HG02642 (cell line): ENCODE results near the gene NCAM2.
"Not testable (repeated sequence)": the region's sequence is repeated elsewhere in the genome, so short reads cannot be mapped to it uniquely, and the experiment has no call there.

Experiments
- ATAC-seq: cut with Tn5 transposase; IDR thresholded peaks from one replicate; pipeline ENCODE4 v1.9.1; 2021; ENCODE audit warnings: mild to moderate bottlenecking; ENCODE audit not compliant: unreplicated experiment, poor library complexity

Gene NCAM2

GRCh38 chr21:21097466-21097865, 99.3 kb downstream of the NCAM2 start:
- no peak for ATAC-seq

DNA sequence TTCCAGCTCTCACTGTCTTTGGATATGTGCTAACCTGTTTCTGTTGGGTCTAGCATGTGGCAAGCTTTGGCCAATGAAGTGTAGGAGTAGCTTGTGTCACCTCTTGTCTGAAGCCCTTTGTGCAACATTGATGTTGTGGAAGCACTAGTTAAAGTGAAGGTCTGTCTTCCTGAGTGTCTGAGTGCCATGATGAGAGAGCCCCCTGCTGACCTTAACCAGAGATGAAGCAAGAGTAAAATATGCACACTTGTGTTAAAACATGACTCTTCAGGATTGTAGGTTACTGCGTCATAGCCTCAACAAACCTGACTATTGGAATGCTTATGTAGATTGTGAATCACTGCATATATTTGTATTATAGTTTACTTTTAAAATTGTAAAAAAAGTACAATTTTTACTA, 103.7 kb downstream of the NCAM2 start:
- no peak for ATAC-seq

DNA sequence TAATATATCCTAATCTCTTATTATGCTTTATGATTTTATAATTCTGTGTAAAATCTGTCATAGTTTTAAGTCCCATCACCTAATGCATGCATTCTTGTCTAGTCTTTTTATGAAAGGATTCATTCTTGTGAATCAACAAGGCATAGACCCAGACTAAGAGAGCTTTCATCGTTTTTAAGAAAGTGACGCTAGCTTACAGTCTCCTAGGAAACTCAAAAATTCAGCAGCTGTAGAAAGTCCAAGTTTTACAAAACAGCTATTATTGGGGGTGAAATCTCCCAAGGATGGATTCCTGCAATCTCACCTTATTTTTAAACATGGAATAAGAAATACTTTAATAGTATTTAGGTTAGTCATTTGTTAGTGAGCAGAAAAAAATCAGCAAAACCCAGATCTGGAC, 104.7 kb downstream of the NCAM2 start:
- ATAC-seq = no peak

DNA sequence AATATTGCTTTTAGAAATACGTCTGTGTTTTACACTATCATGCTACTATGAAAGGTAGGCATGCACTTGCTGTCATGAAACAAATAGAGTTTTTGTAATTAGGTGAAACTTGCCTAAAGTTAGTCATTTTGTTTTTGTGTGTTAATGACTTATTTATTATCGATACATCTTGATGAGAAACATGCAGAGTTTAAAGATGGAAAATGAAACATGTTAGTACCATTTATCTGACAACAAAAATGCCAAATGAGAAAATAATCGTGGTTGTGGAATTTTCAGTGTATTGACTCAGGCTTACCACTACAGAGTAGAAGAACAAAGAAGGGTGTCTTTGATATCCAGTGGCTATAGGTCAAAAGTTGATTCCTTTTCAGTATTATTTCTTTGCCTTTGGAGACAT, 105.5 kb downstream of the NCAM2 start:
- ATAC-seq = no peak

DNA sequence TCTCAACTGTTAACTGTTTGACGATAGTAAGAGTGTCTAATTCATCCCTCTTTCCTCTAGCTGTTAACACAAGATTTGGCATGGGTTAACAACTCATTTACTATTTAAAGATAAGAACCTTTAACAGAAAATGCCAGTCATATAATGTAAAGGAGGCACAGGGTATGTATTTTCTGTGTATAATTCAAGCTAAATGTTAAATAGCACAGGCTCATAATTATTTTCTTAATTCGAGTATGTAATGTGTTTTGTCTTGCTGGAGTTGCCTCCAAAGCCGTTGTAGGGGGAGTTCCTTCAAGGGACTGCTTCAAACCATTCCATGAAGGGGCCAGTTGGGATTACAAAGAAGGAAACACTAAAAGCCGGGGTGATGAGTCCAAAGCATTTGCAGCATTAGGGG, 111.5 kb downstream of the NCAM2 start:
- no peak for ATAC-seq

- ATAC-seq = no peak
Observed at GRCh38 chr21:21111309-21111920, 113.2 kb downstream of the NCAM2 start.

- no peak for ATAC-seq
Observed at GRCh38 chr21:21114461-21114860, 116.3 kb downstream of the NCAM2 start.

- no peak for ATAC-seq
Observed at GRCh38 chr21:21119091-21119490, 120.9 kb downstream of the NCAM2 start.

- no peak for ATAC-seq
Observed at GRCh38 chr21:21122680-21123079, 124.5 kb downstream of the NCAM2 start.

DNA sequence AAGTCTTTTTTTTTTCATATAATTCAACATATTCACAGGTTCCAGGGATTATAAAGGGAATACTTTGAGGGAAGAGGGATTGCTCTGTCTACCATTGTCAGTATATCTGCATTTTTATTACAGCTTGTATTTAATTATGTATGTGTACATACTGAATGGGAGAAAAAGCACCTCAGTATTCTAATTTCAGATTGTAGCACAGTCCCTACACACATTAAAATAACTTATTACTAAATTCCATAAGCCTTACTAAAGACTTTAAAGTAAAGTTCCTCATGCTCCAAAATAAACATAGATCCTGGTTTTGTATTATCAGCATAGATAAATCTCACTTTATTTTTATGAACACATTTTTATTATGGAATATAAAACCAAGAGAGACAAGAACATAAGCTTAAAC, 134.2 kb downstream of the NCAM2 start:
- no peak for ATAC-seq

GRCh38 chr21:21137986-21138385, 139.8 kb downstream of the NCAM2 start:
- no peak for ATAC-seq

GRCh38 chr21:21146587-21147373, 148.6 kb downstream of the NCAM2 start:
- no peak for ATAC-seq

DNA sequence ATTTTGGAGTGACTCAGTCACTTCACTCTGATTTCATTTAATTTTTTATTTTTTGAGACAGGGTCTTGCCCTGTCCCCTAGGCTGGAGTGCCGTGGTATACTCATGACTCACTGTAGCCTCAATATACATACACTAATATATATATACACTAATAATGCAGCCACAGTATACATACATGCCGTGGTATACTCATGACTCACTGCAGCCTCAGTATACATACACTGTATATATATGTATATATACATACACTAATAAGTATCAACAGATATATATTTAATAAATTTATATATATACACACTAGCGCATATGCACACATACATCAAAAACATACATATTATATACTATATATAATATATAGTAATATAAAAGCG, 149.2 kb downstream of the NCAM2 start:
- no peak for ATAC-seq

GRCh38 chr21:21148009-21148408, 149.8 kb downstream of the NCAM2 start:
- no peak for ATAC-seq

DNA sequence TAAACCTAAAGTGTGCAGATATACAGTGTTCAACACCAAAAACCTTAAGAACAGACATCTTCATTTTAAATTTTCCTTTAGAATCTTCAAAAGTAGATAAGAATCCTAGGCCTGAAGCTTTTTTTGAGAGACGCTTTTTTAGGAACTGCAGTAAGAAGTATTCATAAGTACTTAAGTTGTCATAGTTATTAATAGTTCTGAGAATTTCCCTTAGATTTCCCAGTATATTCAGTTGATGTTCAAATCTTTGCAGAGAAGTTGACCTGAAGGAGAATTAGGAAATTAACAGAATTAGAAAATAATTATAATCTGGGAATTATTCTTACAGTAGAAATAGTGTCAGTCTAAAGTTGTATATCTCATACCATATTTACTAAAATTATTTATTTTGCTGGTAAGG, 150.3 kb downstream of the NCAM2 start:
- ATAC-seq = no peak

GRCh38 chr21:21149445-21149844, 151.2 kb downstream of the NCAM2 start:
- ATAC-seq = not testable (repeated sequence)

DNA sequence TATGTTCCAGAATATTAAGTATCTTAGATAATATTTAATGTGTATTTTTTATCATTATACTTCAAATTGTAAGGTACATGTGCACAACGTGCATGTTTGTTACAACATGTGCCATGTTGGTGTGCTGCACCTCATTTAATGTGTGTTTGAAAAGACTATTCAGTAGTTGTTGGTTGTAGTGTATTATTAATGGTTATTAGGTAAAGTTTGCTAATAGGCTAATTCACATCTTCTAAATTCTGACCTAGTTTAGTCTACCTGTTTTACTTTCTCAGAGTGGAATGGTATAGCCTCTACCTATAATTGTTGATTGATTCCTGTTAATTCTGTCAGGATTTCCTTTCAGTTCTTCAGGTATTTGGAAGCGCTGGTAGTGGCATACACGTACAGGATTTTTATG, 153.0 kb downstream of the NCAM2 start:
- no peak for ATAC-seq

GRCh38 chr21:21156397-21156796, 158.2 kb downstream of the NCAM2 start:
- ATAC-seq = no peak

GRCh38 chr21:21156957-21157356, 158.7 kb downstream of the NCAM2 start:
- no peak for ATAC-seq

- ATAC-seq = no peak
Observed at GRCh38 chr21:21158376-21158918, 160.2 kb downstream of the NCAM2 start.

DNA sequence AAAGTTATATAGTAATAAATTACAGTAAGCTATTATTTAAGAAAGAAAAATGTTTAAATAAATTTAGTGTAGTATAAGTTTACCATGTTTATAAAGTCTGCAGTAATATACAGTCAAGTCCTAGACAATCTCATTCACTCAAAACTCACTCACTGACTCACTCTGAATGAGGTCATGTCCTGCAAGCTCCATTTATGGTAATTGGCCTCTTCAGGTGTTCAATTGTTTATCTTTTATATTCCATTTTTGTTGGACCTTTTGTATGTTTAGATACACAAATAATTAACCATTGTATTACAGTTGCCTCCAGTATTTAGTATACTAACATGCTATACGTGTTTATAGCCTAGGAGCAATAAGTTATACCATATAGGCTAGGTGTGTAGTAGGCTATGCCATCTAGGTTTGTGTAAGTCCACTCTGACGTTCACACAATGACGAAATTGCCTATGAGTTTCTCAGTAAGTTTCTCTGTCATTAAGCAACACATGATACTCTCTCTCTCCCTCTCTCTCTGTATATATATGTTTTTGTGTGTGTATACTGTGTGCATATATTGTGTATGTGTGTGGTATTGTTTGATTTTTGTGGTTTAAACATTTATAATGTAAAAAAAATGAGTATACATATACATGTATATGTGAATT, 161.2 kb downstream of the NCAM2 start:
- no peak for ATAC-seq
